Stimulated activated CD4-positive, alpha-beta T cell treated with anti-CD3 and anti-CD28 coated beads, Interleukin-2, amount 100 ng/mL, for 48 hours (primary cell): Measurements from ENCODE around the gene FOXA2.

Experiments
- DNase-seq, 2 donors: peaks; one replicate each; pipeline ENCODE4 v3.0.0-alpha.2; 2020

Gene FOXA2

GRCh38 chr20:22583773-22584521 lies 425 bp downstream of the FOXA2 start:
- DNase-seq = no peak

GRCh38 chr20:22582964-22583772 lies 1.2 kb downstream of the FOXA2 start:
- DNase-seq = no peak

GRCh38 chr20:22582386-22582963 lies 1.9 kb downstream of the FOXA2 start:
- DNase-seq = no peak

GRCh38 chr20:22581437-22582385 lies 2.7 kb downstream of the FOXA2 start:
- DNase-seq = no peak

GRCh38 chr20:22579711-22580697 lies 4.4 kb downstream of the FOXA2 start:
- no peak for DNase-seq

GRCh38 chr20:22579119-22579427 lies 5.3 kb downstream of the FOXA2 start:
- no peak for DNase-seq

- no peak for DNase-seq
Observed at GRCh38 chr20:22578221-22579118, 5.9 kb downstream of the FOXA2 start.

GRCh38 chr20:22577515-22578220 lies 6.7 kb downstream of the FOXA2 start:
- no peak for DNase-seq

- DNase-seq = no peak
Observed at GRCh38 chr20:22576733-22577514, 7.4 kb downstream of the FOXA2 start.

- no peak for DNase-seq
Observed at GRCh38 chr20:22576273-22576672, 8.1 kb downstream of the FOXA2 start.

GRCh38 chr20:22575737-22576136 lies 8.6 kb downstream of the FOXA2 start:
- DNase-seq = no peak

- DNase-seq = no peak
Observed at GRCh38 chr20:22575087-22575721, 9.2 kb downstream of the FOXA2 start.

GRCh38 chr20:22574545-22575086 lies 9.8 kb downstream of the FOXA2 start:
- no peak for DNase-seq

GRCh38 chr20:22572491-22572890 lies 11.9 kb downstream of the FOXA2 start:
- no peak for DNase-seq

- DNase-seq = no peak
Observed at GRCh38 chr20:22572023-22572422, 12.3 kb downstream of the FOXA2 start.

GRCh38 chr20:22569353-22569752 lies 15.0 kb downstream of the FOXA2 start:
- no peak for DNase-seq

GRCh38 chr20:22568872-22569344 lies 15.5 kb downstream of the FOXA2 start:
- no peak for DNase-seq
